Measurements from ENCODE around the gene NUP153.

The NUP153 gene

GRCh38 chr6:17707371-17707651 lies 586 bp upstream of the NUP153 start:
- FAIRE-seq: no peak
- TF ChIP-seq POLR2AphosphoS5 (IDR thresholded peaks at IDR 0.05; ENCODE audit: low read depth, low read length) (no peak), TAF1 (IDR thresholded peaks at IDR 0.05; ENCODE audit: borderline replicate concordance, low read depth, low read length) (no peak), POLR2A (IDR thresholded peaks at IDR 0.05; ENCODE audit: low read depth, low read length) (no peak)
- no peak for DNase-seq (ENCODE audit: insufficient read length)

- peak; percentile 66 for FAIRE-seq
- peak; percentile 77; the same call in 1 of the 2 replicates for TF ChIP-seq POLR2A (IDR thresholded peaks at IDR 0.05; ENCODE audit: low read depth, low read length)
- TF ChIP-seq POLR2AphosphoS5 (IDR thresholded peaks at IDR 0.05; ENCODE audit: low read depth, low read length): peak; percentile 84
- peak; percentile 68 for TF ChIP-seq TAF1 (IDR thresholded peaks at IDR 0.05; ENCODE audit: borderline replicate concordance, low read depth, low read length)
- DNase-seq (ENCODE audit: insufficient read length): peak; percentile 75
Measured at GRCh38 chr6:17705778-17706579, 746 bp downstream of the NUP153 start.

GRCh38 chr6:17705428-17705777 lies 1.3 kb downstream of the NUP153 start:
- FAIRE-seq (peak; percentile 30), DNase-seq (ENCODE audit: insufficient read length) (no peak)
- no peak for TF ChIP-seq POLR2A (IDR thresholded peaks at IDR 0.05; ENCODE audit: low read depth, low read length)
- TF ChIP-seq TAF1 (IDR thresholded peaks at IDR 0.05; ENCODE audit: borderline replicate concordance, low read depth, low read length): no peak
- no peak for TF ChIP-seq POLR2AphosphoS5 (IDR thresholded peaks at IDR 0.05; ENCODE audit: low read depth, low read length)

GRCh38 chr6:17703256-17703694 lies 3.5 kb downstream of the NUP153 start:
- FAIRE-seq (no peak), DNase-seq (ENCODE audit: insufficient read length) (no peak)
- TF ChIP-seq POLR2AphosphoS5 (IDR thresholded peaks at IDR 0.05; ENCODE audit: low read depth, low read length) (no peak), POLR2A (IDR thresholded peaks at IDR 0.05; ENCODE audit: low read depth, low read length) (no peak), TAF1 (IDR thresholded peaks at IDR 0.05; ENCODE audit: borderline replicate concordance, low read depth, low read length) (no peak)

- FAIRE-seq: no peak
- TF ChIP-seq TAF1 (IDR thresholded peaks at IDR 0.05; ENCODE audit: borderline replicate concordance, low read depth, low read length) (no peak), POLR2AphosphoS5 (IDR thresholded peaks at IDR 0.05; ENCODE audit: low read depth, low read length) (no peak), POLR2A (IDR thresholded peaks at IDR 0.05; ENCODE audit: low read depth, low read length) (no peak)
Measured at GRCh38 chr6:17700421-17701416, 6.0 kb downstream of the NUP153 start.

GRCh38 chr6:17691925-17692538 lies 14.7 kb downstream of the NUP153 start:
- FAIRE-seq (no peak), DNase-seq (ENCODE audit: insufficient read length) (no peak)
- TF ChIP-seq POLR2A (IDR thresholded peaks at IDR 0.05; ENCODE audit: low read depth, low read length) (no peak), TAF1 (IDR thresholded peaks at IDR 0.05; ENCODE audit: borderline replicate concordance, low read depth, low read length) (no peak), POLR2AphosphoS5 (IDR thresholded peaks at IDR 0.05; ENCODE audit: low read depth, low read length) (no peak)

More at GRCh38 chr6:17700421-17701416, 6.0 kb downstream of the NUP153 start:
- no peak for DNase-seq (ENCODE audit: insufficient read length)

- FAIRE-seq (no peak), DNase-seq (ENCODE audit: insufficient read length) (no peak)
- TF ChIP-seq TAF1 (IDR thresholded peaks at IDR 0.05; ENCODE audit: borderline replicate concordance, low read depth, low read length): no peak
Measured at GRCh38 chr6:17688481-17688880, 18.2 kb downstream of the NUP153 start.

GRCh38 chr6:17687136-17687535 lies 19.6 kb downstream of the NUP153 start:
- TF ChIP-seq POLR2AphosphoS5 (IDR thresholded peaks at IDR 0.05; ENCODE audit: low read depth, low read length) (no peak), POLR2A (IDR thresholded peaks at IDR 0.05; ENCODE audit: low read depth, low read length) (no peak), TAF1 (IDR thresholded peaks at IDR 0.05; ENCODE audit: borderline replicate concordance, low read depth, low read length) (no peak)
- FAIRE-seq: no peak
- no peak for DNase-seq (ENCODE audit: insufficient read length)

- no peak for FAIRE-seq
- no peak for DNase-seq (ENCODE audit: insufficient read length)
- TF ChIP-seq TAF1 (IDR thresholded peaks at IDR 0.05; ENCODE audit: borderline replicate concordance, low read depth, low read length) (no peak), POLR2A (IDR thresholded peaks at IDR 0.05; ENCODE audit: low read depth, low read length) (no peak), POLR2AphosphoS5 (IDR thresholded peaks at IDR 0.05; ENCODE audit: low read depth, low read length) (no peak)
Measured at GRCh38 chr6:17684134-17684533, 22.6 kb downstream of the NUP153 start.

- no peak for TF ChIP-seq POLR2AphosphoS5 (IDR thresholded peaks at IDR 0.05; ENCODE audit: low read depth, low read length)
- no peak for TF ChIP-seq POLR2A (IDR thresholded peaks at IDR 0.05; ENCODE audit: low read depth, low read length)
- no peak for TF ChIP-seq TAF1 (IDR thresholded peaks at IDR 0.05; ENCODE audit: borderline replicate concordance, low read depth, low read length)
Measured at GRCh38 chr6:17683428-17683827, 23.3 kb downstream of the NUP153 start.

GRCh38 chr6:17679726-17680125 lies 27.0 kb downstream of the NUP153 start:
- TF ChIP-seq TAF1 (IDR thresholded peaks at IDR 0.05; ENCODE audit: borderline replicate concordance, low read depth, low read length) (no peak), POLR2A (IDR thresholded peaks at IDR 0.05; ENCODE audit: low read depth, low read length) (no peak), POLR2AphosphoS5 (IDR thresholded peaks at IDR 0.05; ENCODE audit: low read depth, low read length) (no peak)
- no peak for DNase-seq (ENCODE audit: insufficient read length)
- no peak for FAIRE-seq

More at GRCh38 chr6:17683428-17683827, 23.3 kb downstream of the NUP153 start:
- no peak for FAIRE-seq
- DNase-seq (ENCODE audit: insufficient read length): no peak

Data from GM12892 (cell line).